HG03521 (cell line): Measurements from ENCODE around the gene PTH2.

Experiments used
- ATAC-seq: cut with Tn5 transposase; IDR thresholded peaks from one replicate; pipeline ENCODE4 v1.9.1; 2021; ENCODE audit warnings: mild to moderate bottlenecking, moderate library complexity; ENCODE audit not compliant: unreplicated experiment

The PTH2 gene

DNA sequence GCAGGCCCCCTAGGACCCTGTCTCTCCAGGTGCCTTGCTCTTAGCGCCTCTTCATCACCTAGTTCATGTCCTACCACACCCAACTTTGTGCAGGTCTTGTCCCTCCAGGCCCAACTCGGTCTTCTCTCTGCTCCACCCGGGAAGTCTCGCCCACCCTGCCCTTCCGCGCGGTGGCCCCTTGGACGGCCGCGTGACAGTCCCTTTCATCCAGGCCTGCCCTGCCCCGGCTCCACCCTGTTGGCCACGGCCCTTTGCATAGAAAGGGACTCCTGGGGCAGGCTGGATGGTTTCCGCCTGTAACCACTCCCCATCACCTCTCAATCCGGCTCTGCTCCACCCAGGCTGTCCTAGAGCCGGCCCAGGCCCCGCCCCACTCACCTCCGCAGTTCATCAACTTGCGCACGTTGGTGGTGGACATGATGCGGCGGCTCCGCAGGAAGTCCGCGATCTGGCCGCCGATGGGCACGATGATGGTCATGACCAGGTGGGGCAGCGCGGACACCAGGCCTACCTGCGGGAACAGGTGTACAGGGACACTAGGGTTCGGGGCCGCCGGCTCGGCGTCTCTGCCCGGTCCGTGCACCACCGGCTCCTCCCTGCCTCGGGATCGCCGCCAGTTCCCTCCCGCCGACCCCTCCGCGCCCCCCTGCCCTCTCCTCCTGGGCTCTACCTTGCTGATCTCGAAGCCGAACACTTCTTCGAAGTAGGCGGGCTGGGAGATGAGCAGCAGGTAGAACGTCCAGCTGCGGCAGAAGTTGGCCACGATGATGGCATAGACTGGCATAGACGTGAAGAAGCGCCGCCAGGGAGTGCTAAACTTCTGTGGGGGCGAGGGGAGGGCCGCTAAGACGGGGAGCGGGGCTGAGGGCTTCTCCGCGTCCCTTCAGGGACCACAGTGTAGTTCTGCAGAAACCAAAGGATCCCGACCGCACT lies 9.2 kb upstream of the PTH2 start:
- no peak for ATAC-seq

DNA sequence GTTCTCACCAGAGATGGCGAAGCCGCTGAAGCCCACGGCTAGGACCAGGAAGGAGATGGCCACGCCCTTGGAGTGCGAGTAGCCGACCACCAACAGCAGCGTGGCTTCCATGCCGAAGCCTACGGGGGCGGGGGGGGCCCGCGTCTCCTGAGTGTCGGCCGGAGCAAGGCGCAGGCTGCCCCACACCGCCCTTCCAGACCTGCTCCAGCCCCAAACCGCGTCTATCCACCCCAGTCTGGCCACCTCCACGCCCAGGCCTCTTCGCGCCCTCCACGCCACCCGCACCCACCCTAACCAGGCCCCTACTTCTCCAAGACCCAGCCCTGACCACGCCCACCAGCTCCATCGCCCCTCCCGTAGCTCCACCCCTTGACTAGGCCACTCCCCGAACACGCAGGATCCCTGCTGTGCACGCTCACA lies 8.1 kb upstream of the PTH2 start:
- no peak for ATAC-seq

DNA sequence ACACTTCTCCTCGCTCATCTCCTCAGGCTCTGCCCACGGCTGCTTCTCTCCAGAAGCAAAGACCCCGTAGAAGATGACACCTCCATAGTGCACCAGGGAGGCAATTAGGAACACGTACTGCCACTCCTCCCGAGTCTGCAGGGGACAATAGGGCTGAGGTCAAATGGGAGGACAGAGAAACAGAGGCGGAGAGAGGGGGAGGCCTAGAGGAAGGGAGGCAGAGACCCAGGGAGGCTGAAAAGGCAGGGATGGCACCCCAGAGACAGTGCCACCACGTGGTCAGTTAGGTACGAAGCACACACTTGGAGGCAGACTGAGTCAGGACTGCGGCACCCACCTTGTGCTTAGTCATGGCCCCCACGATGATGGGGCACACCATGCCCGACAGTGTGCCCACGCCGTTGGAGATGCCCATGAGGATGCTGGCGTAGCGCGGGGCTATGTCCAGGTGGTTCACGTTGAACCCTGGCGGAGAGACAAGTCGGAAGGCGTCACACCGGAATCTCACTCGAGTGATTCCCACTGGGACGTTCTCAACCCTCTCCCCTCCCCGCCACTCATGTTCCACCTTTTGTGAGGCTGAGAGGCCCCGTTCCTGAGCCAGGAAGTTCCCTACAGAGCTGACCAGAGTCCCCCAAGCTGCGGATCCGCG lies 7.6 kb upstream of the PTH2 start:
- ATAC-seq = no peak

DNA sequence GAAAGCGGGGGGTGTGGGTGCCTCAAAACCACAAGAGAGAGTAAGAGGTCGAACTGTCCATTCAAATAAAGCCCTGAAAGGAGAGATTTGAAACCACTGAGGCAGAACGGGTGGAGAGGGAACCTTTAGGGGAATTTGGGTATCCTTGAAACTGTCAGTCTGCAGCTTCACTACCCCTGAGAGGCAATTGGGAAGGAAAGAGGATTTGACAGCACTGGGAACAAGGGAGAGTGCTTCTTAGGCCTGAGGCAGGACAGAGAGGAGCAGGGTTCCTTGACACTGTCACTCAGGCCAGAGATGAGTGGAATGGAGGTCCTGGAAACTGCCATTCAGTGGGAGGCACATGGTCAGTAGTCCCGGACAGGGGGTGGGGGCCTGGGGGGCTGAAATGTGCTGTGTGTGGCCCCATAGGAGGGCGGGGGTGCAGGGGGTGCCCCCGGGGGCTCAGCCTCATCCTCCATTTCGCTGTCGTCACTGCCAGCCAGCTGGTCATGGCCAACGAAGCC lies 7.0 kb upstream of the PTH2 start:
- ATAC-seq = no peak

DNA sequence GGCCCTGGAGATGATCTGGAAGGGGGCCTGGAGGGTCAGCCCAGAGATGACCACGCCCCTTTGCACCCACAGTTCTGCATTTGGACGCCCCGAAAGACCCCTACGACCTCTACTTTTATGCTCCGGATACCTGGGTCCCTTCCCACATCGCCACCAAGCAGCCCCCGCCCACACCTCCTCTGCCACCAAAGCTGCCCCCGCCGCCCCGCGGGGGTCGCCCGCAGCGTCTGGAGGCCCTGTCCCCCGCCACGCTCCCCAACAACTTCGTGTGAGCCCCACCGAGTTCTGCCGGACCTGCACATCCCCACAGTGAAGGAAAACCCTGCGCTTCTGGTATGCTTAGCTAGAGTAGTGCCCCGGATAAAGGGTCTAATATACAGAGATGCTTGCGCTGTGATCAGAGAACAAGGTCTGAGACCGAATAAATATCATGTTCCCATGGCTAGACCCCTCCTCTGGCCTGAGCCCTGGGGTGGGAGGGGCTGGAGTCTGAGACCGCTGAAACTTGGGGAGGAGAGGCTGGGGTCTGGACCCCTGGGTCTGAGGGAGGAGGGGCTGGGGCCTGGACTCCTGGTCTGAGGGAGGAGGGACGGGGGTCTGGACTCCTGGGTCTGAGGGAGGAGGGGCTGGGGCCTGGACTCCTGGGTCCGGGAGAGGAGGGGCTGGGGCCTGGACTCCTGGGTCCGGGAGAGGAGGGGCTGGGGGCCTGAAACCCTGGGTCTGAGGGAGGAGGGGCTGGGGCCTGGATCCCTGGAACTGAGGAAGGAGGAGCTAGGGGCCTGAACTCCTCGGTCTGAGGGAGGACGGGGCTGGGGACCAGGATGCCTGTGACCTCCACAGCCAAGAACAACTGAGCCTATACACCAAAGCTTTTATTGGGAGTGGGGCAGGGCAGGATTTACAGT lies 5.6 kb upstream of the PTH2 start:
- no peak for ATAC-seq

DNA sequence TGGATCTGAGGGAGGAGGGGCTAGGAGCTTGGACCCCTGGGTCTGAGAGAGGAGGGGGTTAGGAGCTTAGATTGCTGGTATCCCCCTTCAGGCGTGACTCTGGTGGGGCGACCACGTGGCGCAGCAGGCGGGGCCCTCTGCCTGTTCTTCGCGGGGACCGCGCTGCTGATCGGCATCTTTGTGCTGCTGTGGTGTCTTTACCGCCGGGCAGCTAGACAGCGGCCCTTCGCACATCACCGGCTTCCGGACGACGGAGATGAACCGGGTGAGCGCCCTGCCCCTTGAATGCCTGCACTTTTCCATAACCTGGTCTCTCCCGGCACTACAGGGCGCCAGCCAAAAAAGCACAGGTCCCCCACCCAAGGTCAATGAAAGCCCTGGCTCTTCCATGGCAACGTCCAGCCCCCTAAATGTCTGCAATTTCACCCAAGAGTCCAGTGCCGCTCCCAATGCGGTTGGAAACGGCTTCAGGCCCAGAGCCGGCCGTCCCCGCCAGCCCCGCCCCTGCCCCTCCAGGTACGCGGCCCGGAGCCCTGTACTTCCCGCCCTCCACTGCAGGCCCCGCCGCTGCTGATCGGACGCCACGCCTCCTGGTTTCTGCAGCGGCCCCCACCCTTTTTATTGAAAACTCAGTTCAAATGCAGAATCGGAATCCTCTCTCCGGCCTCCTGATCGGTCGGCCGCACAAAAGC lies 4.8 kb upstream of the PTH2 start:
- ATAC-seq = no peak

DNA sequence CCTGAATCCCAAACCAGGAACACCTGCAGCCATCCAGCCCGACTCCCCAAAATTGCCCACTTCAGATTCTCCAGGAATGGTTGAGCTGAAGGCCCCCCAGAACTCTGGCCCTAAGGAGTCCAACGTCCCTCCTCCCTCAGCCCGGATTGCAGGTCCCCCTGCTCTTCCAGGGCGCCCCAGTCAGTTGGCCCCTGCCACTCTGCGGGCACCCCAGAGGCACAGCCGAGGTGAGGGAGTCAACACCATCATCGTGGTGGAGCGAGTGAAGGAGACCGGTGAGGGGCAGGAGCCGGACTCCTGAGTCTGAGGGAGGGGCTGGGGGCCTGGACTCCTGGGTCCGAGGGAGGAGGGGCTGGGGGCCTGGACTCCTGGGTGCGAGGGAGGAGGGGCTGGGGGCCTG lies 4.1 kb upstream of the PTH2 start:
- no peak for ATAC-seq

DNA sequence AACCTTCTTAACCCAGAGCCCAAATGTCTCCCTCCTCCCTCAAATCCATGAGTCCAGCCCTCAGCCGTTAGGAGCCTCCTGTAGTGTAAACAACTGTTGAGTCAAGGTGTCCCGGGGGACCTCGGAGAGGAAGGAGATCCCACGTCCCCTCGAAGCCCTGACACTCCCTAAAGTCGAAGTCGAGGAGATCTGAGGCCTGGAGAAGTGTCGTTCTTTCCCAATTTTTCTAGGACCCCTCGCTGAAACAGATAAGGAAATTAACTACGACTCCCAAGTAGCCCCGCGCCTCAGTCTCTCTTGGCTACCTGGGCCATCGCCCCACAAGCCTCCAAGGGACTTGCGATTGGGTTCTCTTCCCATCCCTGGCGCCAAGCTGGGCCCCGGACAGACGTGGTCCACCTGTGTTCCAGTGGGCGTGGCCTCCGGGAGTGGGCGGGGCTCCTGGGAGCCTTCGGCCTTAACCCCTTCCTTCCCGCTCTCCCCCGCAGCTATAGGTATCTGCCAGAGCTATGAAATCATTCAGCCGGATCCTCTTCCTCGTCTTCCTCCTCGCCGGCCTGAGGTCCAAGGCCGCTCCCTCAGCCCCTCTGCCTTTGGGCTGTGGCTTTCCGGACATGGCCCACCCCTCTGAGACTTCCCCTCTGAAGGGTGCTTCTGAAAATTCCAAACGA lies 2.8 kb upstream of the PTH2 start:
- ATAC-seq = no peak

DNA sequence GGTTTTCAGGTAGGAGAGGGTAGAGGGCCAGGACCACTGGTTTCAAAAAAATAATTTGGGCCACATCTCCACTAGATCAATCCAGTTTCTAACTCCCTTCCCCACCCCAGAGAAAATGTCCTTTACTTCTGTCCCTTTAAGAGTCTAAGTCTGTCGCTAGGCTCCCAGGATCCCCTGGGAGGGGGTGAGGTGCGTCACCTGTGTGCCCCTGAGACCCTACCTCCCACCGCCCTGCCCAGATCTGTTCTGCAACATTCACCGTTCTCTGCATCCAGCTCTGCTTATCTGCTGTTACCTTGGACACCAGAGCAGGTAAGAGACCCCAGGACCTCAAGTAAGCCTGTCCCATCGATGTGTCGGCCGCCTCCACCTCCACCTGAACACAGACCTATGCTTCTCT lies 1.9 kb upstream of the PTH2 start, which contains the start of gene GFY:
GFY (plus strand) TSS at position 211 of the 400 bp plus-strand sequence. CDS start 1,043 bp downstream, outside the sequence.
- no peak for ATAC-seq

DNA sequence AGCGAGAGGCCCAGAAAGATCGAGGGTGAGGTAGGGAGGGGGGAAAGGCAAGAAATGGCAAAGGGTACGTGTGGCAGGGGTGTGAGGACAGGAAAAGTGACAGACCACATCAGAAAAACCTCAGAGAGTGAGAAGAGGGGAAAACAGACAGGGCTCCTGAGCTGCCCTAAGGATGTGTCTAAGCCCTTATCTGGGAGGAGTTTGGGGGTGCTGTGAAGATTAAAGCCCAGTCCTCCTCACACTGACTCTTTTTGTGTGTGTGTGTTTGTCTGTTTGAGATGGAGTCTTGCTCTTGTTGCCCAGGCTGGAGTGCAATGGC lies 703 bp upstream of the PTH2 start:
- no peak for ATAC-seq

DNA sequence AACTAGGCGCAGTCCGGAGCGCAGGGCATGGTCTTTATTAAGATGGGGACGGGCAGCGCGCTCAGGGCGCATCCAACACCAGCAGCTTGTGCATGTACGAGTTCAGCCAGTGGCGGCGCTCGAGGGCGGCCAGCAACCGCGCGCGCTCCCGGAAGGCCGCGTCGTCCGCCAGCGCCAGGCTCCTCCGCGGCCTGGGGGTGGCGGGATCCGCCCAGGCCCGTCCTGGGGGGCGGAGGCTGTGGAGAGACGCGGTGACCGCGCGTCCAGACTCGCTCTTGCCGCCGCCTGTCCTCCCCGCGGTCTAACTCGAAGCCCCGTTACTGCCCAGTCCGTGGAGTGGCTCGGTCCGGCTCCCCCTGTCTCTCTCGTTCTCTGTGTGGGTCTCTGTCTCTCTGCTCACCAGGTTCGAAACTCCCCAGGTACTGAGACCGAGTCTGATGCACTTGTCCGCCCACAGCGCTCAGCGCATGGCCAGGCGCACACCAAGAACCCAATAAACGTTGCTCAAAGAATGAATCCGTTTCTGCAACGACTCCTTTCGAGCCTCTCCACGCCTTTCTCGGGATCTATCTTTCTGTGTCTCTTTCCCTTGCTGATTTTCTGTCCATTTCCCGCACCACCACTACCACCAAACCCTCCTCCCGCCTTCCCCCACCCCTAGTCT lies 702 bp downstream of the PTH2 start:
- no peak for ATAC-seq

DNA sequence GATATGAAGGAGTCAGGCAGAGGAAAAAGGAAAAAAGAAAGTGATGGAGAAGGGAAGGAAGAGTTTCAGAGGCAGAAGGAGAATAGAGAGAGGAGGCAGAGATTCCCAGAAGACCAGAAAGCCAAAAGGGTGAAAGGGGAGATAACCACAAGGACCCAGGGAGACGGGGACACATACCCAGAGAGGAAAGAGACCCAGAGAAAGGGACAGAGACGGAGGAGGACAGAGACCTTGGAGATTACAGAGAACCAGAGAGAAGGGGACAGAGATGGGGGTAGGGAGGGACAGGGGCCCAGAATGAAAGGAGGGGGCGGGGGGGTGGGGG lies 1.4 kb downstream of the PTH2 start:
- ATAC-seq = no peak

DNA sequence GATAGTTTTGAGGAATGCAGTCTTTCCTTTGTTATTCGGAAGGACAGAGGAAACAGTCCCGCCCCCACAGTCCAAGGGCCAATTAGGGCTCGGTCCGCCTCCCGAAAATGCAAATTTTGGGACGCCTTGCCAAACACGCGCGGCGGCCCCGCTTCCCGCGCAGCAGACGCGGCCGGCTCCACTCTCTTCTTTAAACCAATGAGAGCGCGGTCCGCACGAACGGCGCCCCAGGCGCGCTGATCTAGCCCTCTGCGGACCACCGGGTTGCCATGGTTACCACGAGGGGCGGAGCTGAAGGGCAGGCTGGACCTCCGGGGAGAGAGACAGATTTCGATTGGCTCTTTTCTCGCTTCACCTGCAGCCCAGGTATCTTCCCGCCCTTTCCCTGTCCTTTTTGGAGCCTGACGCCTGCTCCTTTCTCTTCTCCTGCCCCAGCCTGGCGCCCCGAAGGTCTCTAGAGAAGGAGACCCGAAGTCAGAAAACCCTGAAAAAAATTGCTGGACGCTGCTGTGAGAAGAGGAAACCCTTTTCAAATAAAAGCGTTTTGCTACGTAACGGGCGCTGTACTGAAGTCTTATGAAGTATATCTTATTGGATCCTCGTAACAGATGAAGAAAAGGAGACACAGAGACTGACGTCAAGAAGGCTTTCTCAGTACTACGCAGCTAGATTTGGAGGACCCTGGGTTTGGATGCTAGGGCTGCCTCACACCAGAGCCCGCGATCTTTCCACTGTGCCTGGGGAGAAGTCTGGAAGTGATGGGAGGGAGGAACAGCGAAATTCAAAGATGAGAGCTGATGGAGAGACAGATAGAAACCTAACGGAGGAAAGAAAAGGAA lies 2.0 kb downstream of the PTH2 start:
- no peak for ATAC-seq

DNA sequence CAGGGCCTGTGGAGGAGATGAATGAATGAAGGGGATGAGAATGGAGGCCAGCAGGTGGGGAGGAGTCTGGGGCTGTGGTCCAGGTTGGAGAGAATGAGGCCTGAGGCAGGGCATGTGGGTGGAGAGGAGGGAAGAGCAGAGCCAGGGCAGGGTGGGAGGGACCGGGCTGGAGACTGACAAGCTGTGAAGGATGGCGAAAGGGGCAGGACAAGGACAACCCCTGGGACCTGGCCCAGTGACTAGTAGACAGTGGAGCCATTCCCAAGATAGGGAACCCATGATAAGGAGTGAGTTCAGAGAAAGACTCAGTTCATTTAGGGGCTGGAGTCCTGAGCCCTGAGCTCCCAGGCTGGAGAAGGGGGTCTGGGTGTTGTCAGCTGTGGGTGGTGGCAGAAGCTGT lies 3.0 kb downstream of the PTH2 start:
- no peak for ATAC-seq

DNA sequence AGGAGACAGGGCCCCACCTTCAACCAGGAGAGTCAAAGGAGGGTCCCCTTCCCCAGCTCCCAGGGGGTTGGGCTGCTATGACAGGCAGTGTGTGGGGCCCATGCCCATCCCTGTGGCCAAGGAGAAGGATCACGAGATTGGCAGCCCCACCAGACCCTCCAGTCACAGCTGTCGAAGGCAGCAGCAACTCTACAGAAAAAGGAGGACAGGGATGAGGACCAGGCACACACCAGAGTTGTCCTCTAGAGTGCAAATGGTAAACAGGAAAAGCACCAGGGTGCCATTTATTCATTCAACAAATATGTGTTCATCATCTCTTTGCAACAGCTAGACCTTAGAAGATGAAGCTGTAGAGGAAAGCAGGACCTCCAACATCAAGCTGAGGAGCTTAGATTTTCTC lies 4.1 kb downstream of the PTH2 start:
- ATAC-seq = no peak

DNA sequence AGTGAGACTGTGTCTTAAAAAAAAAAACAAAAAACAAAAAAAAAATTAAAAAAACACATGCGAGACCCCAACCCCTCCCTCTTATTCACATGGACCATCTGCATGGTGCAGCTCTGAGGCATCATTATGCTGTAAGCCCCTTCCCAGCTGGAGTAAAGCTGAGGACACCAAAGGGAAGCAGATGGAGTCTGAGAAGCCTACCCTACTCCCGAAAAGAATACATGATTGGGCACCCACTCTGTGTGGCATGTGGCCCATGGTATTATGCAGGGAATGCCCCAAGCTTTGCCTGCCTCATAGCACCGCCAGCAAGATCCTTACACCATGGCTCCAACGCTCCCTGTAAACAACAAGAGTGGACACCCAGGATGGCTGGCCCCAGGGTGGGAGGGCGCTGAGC lies 4.7 kb downstream of the PTH2 start:
- no peak for ATAC-seq

DNA sequence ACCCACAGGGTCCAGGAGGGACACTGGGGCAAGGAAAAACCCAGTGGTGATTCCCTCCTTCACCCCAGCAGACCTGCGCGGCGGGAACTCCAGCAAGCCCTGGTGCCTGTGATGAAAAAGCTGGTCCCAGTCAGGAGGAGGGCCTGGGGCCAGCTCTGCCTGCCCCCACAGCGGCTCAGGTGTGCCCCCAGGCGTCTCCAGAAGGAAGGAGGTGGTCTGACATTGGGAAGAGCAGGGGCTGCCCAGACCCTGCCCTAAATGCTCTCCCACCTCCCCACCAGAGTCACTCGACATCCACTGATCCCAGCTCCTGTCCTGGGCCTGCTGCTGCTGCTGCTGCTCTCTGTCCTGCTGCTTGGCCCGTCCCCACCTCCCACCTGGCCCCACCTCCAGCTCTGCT lies 6.2 kb downstream of the PTH2 start:
- no peak for ATAC-seq

DNA sequence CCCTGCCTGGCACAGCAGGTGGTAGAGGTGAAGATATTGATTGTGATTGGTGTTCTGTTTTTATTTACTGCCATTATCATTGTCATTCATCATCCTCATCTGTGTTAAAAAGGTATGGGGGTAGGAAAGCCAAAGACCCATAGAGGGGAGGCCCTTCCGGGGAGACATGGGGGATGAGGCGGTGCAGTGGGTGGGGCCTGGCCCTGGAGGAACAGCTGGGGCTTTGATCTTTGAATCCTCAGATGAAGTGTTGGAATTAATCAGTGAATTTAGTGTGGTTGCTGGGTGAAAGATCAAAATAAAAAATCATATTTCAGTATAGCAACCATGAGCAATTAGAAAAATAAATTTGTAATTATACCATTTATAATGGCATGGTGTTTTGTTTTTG lies 7.4 kb downstream of the PTH2 start:
- ATAC-seq = no peak
